NT2/D1 (cell line): ENCODE data around the gene PTH2R.

Source experiments
- SUZ12 ChIP-seq: IDR thresholded peaks from 2 replicates; pipeline ENCODE4 v1.6.1; 2011; ENCODE audit not compliant: insufficient read length, insufficient read depth; ENCODE audit errors: extremely low read depth
- YY1 ChIP-seq: IDR thresholded peaks from 2 replicates; pipeline ENCODE4 v1.6.1; 2011; ENCODE audit not compliant: insufficient read length, insufficient read depth
- ZNF274 ChIP-seq: IDR thresholded peaks from 2 replicates; pipeline ENCODE4 v1.6.1; 2011; ENCODE audit warnings: mild to moderate bottlenecking, low read depth, low read length

DNA sequence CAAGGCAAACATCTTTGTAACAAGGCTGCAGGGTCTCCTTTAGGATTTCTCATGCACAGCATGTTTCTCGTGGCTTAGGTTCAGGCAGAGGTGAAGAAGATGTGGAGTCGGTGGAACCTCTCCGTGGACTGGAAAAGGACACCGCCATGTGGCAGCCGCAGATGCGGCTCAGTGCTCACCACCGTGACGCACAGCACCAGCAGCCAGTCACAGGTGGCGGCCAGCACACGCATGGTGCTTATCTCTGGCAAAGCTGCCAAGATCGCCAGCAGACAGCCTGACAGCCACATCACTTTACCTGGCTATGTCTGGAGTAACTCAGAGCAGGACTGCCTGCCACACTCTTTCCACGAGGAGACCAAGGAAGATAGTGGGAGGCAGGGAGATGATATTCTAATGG is 86.6 kb downstream of the PTH2R start:
- no peak for TF ChIP-seq ZNF274
- no peak for TF ChIP-seq YY1
- no peak for TF ChIP-seq SUZ12
